Sigmoid colon (tissue), 4 donors: ENCODE results near the gene ERFL.

Experiments
- POLR2A ChIP-seq, 2 donors: fragments of 450-650 bp; IDR thresholded peaks; one replicate each; pipeline ENCODE4 v1.6.1; 2016; ENCODE audit warnings: antibody characterized with exemption in 2 of 2, mild to moderate bottlenecking in 2 of 2, moderate library complexity in 2 of 2
- POLR2AphosphoS5 ChIP-seq, 4 donors: sonication (generic); formaldehyde crosslinking; IDR thresholded peaks; one replicate each; pipeline ENCODE4 v1.6.1; 2017; ENCODE audit warnings: antibody characterized with exemption in 4 of 4
- TF ChIP-seq, protein P1 (sequence below), 4 experiments: fragments of 450-650 bp in 3 of 4; fragments of 200-600 bp in 1 of 4; IDR thresholded peaks; one replicate each; pipeline ENCODE4 v1.5.1; 2016 to 2019; ENCODE audit warnings: antibody characterized with exemption in 4 of 4, mild to moderate bottlenecking in 3 of 4, moderate library complexity in 2 of 4

- TF ChIP-seq, protein P1, sequence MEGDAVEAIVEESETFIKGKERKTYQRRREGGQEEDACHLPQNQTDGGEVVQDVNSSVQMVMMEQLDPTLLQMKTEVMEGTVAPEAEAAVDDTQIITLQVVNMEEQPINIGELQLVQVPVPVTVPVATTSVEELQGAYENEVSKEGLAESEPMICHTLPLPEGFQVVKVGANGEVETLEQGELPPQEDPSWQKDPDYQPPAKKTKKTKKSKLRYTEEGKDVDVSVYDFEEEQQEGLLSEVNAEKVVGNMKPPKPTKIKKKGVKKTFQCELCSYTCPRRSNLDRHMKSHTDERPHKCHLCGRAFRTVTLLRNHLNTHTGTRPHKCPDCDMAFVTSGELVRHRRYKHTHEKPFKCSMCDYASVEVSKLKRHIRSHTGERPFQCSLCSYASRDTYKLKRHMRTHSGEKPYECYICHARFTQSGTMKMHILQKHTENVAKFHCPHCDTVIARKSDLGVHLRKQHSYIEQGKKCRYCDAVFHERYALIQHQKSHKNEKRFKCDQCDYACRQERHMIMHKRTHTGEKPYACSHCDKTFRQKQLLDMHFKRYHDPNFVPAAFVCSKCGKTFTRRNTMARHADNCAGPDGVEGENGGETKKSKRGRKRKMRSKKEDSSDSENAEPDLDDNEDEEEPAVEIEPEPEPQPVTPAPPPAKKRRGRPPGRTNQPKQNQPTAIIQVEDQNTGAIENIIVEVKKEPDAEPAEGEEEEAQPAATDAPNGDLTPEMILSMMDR (IDR thresholded peaks at IDR 0.05): no peak
- TF ChIP-seq POLR2A (IDR thresholded peaks at IDR 0.05): no peak
- no peak for TF ChIP-seq POLR2AphosphoS5 (IDR thresholded peaks at IDR 0.05)
Observed at GRCh38 chr19:41921577-41922576, 6.4 kb downstream of the ERFL start.
